Uterus (tissue), 4 donors: Measurements from ENCODE around the gene MYO19. TPM values are rescaled to one million over a fixed set of nuclear protein-coding genes. Genes with fewer than 3 reads are reported as not detected.

Source experiments
- DNase-seq, 2 donors: peaks; one replicate each; pipeline ENCODE4 v3.0.0-alpha.2; 2019 to 2020
- H3K27ac ChIP-seq, 2 donors: fragments of 200-600 bp; sonication (generic); 1 replicate in 1 of 2; 2 replicates in 1 of 2; pipeline ENCODE4 v1.5.1; 2016 to 2018
- H3K27me3 ChIP-seq, 2 donors: fragments of 200-600 bp; sonication (generic); one replicate each; pipeline ENCODE4 v1.5.1; 2018 to 2019; ENCODE audit warnings: control low read depth in 1 of 2
- H3K36me3 ChIP-seq, 2 donors: fragments of 200-600 bp; sonication (generic); one replicate each; pipeline ENCODE4 v1.5.1; 2019; ENCODE audit warnings: control low read depth in 1 of 2
- H3K4me1 ChIP-seq, 2 donors: fragments of 200-600 bp; sonication (generic); one replicate each; pipeline ENCODE4 v1.5.1; 2018 to 2019; ENCODE audit warnings: control low read depth in 1 of 2
- H3K4me3 ChIP-seq, 2 donors: fragments of 200-600 bp; sonication (generic); 1 replicate in 1 of 2; 2 replicates in 1 of 2; pipeline ENCODE4 v1.5.1; 2018 to 2019; ENCODE audit warnings: mild to moderate bottlenecking in 1 of 2
- H3K9me3 ChIP-seq, 2 donors: fragments of 200-600 bp; sonication (generic); one replicate each; pipeline ENCODE4 v1.5.1; 2019; ENCODE audit warnings: control low read depth in 1 of 2
- CTCF ChIP-seq, 4 experiments: fragments of 200-600 bp in 2 of 4; fragments of 450-650 bp in 2 of 4; sonication (generic) in 2 of 4; IDR thresholded peaks; one replicate each; pipeline ENCODE4 v1.5.1; 2016 to 2019; ENCODE audit warnings: antibody characterized with exemption in 4 of 4, mild to moderate bottlenecking in 2 of 4, moderate library complexity in 1 of 4
- POLR2A ChIP-seq, 2 donors: fragments of 450-650 bp; IDR thresholded peaks; one replicate each; pipeline ENCODE4 v1.6.1; 2016; ENCODE audit warnings: antibody characterized with exemption in 2 of 2, mild to moderate bottlenecking in 1 of 2, moderate library complexity in 1 of 2
- intact Hi-C: fragments of 100-400 bp; cut with DNase I; formaldehyde crosslinking; loops from one replicate; pipeline ENCODE4 v1.15.1; 2023; ENCODE audit warnings: low total_unique reads
- total RNA-seq, 4 donors: library from RNA; depleted of rRNA in 3 of 4; stranded (reverse); fragments of >200 nt in 3 of 4; gene quantifications; one replicate each; pipeline versions ENCODE4 v1.1.0 to v1.2.4, GENCODE V29; 2014 to 2023
- donor health status: DM: yes; HTN: yes; CAD: no.

MYO19 gene
- total RNA-seq, 4 donors from 2014 or later, result 7.9 to 69.7 (median 48.5) TPM

DNA sequence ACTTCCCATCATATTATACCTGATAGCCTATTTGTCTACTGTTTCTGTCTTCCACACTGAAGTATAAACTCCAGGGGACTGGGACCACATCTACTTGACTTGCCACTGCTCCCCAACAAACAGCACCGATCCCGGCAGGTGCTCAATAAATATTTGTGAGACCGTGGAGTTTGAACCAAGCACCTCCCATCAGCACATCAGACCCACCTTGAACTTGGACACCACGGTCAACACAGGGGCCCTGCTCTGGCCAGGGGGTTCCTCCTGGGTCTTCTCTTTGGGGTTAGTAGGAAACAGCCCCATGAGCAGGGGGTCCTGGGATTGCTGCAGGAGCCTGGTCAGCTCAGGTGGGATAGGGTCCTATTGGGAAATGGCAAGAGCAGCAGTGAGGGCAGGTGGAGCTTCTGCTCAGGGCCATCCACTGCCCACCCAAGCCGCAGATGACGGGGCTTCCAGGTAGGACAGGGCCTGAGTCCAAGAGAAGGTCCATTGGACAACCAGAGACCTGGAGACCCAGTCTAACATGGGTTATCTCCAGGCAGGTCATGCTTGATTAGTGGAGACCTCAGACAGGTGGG lies 28.3 kb downstream of the MYO19 start:
- Histone ChIP-seq H3K4me1 (no peaks in the 10 kb centered on the region), H3K36me3 (no peaks in the 10 kb centered on the region), H3K27me3 (no peaks in the 10 kb centered on the region), H3K27ac (no peak overlapping the region), H3K4me3 (no peak overlapping the region), H3K9me3 (no peaks in the 10 kb centered on the region)
- intact Hi-C loops, result no loop called here
- no peak for DNase-seq
- TF ChIP-seq POLR2A (IDR thresholded peaks at IDR 0.05) (no peak), CTCF (IDR thresholded peaks at IDR 0.05) (no peak)

- Histone ChIP-seq H3K27me3 (no peaks in the 10 kb centered on the region), H3K9me3 (no peaks in the 10 kb centered on the region), H3K27ac (no peak overlapping the region), H3K36me3 (no peaks in the 10 kb centered on the region), H3K4me1 (no peaks in the 10 kb centered on the region), H3K4me3 (no peak overlapping the region)
- intact Hi-C loops, result no loop called here
- no peak for TF ChIP-seq POLR2A (IDR thresholded peaks at IDR 0.05)
- no peak for TF ChIP-seq CTCF (IDR thresholded peaks at IDR 0.05)
- no peak for DNase-seq
Observed at GRCh38 chr17:36505171-36505570, 29.5 kb downstream of the MYO19 start.

- H3K4me3 ChIP-seq, result no peak overlapping the region
- H3K9me3 ChIP-seq, result no peaks in the 10 kb centered on the region
- TF ChIP-seq POLR2A (IDR thresholded peaks at IDR 0.05) (no peak), CTCF (IDR thresholded peaks at IDR 0.05) (no peak)
- no peak for DNase-seq
- intact Hi-C loops, result no loop called here
- no peaks in the 10 kb centered on the region for H3K27me3 ChIP-seq
- no peaks in the 10 kb centered on the region for H3K36me3 ChIP-seq
- no peak overlapping the region for H3K27ac ChIP-seq
- no peaks in the 10 kb centered on the region for H3K4me1 ChIP-seq
Observed at GRCh38 chr17:36504156-36504545, 30.5 kb downstream of the MYO19 start.

DNA sequence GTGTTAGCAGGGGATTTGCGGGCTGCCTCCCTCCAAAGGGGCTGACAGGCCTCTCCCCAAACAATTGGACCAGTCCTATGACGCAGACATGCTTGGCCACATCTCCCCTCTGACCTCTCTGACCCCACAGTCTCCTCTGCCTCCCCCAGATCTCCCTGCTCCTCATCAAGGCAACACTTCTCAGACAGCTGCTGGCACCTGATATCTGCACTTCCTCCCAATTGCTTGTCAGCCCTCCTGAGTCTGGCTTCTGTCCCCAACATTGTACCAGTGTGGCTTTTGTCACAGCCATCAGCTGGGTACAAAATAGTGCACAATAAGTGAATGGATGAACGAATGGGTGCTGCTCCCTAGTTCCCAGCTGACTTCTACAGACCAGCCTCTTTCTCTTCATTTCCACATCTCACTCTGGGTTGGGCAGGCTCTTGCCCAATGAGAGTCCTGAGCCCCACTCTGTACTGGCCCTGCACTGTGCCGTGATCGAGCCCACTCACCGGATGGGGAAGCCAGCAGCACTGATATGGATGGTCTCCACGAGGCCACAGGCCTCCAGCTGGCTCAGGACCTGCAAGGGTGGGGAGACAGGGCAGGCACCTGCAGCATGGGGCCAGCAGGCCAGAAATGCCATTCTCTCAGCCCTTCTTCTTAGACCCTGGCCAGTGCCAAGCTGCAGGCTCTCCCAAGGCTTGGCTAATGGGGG lies 31.1 kb downstream of the MYO19 start:
- DNase-seq, result no peak
- Histone ChIP-seq H3K4me3 (no peak overlapping the region), H3K4me1 (no peaks in the 10 kb centered on the region), H3K36me3 (no peaks in the 10 kb centered on the region), H3K27ac (no peak overlapping the region), H3K27me3 (no peaks in the 10 kb centered on the region), H3K9me3 (no peaks in the 10 kb centered on the region)
- intact Hi-C loops, result no loop called here
- TF ChIP-seq CTCF (IDR thresholded peaks at IDR 0.05) (no peak), POLR2A (IDR thresholded peaks at IDR 0.05) (no peak)

GRCh38 chr17:36501963-36502362 lies 32.7 kb downstream of the MYO19 start:
- no peaks in the 10 kb centered on the region for H3K9me3 ChIP-seq
- H3K27me3 ChIP-seq, result no peaks in the 10 kb centered on the region
- H3K36me3 ChIP-seq, result no peaks in the 10 kb centered on the region
- no peak overlapping the region for H3K4me3 ChIP-seq
- TF ChIP-seq POLR2A (IDR thresholded peaks at IDR 0.05) (no peak), CTCF (IDR thresholded peaks at IDR 0.05) (no peak)
- DNase-seq, result no peak
- no peak overlapping the region for H3K27ac ChIP-seq
- intact Hi-C loops, result no loop called here
- no peaks in the 10 kb centered on the region for H3K4me1 ChIP-seq
